Tracheal epithelial cell (primary cell): ENCODE results near the gene SBK2. TPM values are rescaled to one million over a fixed set of nuclear protein-coding genes. Genes with fewer than 3 reads are reported as not detected.

Source experiments
- total RNA-seq: library from RNA; depleted of rRNA; stranded (reverse); fragments of >200 nt; gene quantifications from 2 replicates; pipeline ENCODE4 v1.2.1, GENCODE V29; 2014

The SBK2 gene
- 0.72 TPM in 1 of 2 replicates, not detected in the other for total RNA-seq

GRCh38 chr19:55536951-55537740 is at the start of gene SBK2:
Gene SBK2 (minus strand): TSS chr19:55537133. CDS start chr19:55536294, 839 bp downstream.

GRCh38 chr19:55580628-55581144 is 43.8 kb upstream of the SBK2 start, which contains the start of gene ZNF579:
Gene ZNF579 (minus strand): TSS chr19:55580848. CDS start chr19:55579639, 1,209 bp downstream.

GRCh38 chr19:55545443-55545842 is 8.5 kb upstream of the SBK2 start, which contains the start of gene SBK3:
Gene SBK3 (minus strand): TSS chr19:55545543. CDS start chr19:55545543, 0 bp downstream.

GRCh38 chr19:55487924-55488687 is 48.8 kb downstream of the SBK2 start, which contains the start of gene SSC5D:
Gene SSC5D (plus strand): TSS chr19:55488436. CDS start chr19:55488590, 154 bp downstream.

GRCh38 chr19:55484593-55485438 is 52.1 kb downstream of the SBK2 start, which contains the start of gene NAT14:
Gene NAT14 (plus strand): TSS chr19:55485188. CDS start chr19:55485709, 521 bp downstream.

Other genes starting within 250 kb of the SBK2 start
- not detected in 2 replicates for gene TMEM150B, start 211.8 kb downstream of the SBK2 start, total RNA-seq
- 6.4 and 10.6 TPM in 2 replicates for gene KMT5C, start 197.3 kb downstream of the SBK2 start, total RNA-seq
- gene COX6B2, start 182.4 kb downstream of the SBK2 start, total RNA-seq: 0.64 TPM in 1 of 2 replicates, not detected in the other
- gene GARIN5B, start 173.9 kb downstream of the SBK2 start, total RNA-seq: not detected in 2 replicates
- gene IL11, start 166.7 kb downstream of the SBK2 start, total RNA-seq: 1.7 and 15.9 TPM in 2 replicates
- gene TMEM190, start 160.3 kb downstream of the SBK2 start, total RNA-seq: 0.96 TPM in 1 of 2 replicates, not detected in the other
- gene TMEM238, start 152.8 kb downstream of the SBK2 start, total RNA-seq: 9.6 and 24.3 TPM in 2 replicates
- 142 and 275 TPM in 2 replicates for gene RPL28, start 151.2 kb downstream of the SBK2 start, total RNA-seq
- gene UBE2S, start 129.3 kb downstream of the SBK2 start, total RNA-seq: 18.5 and 42.2 TPM in 2 replicates
- not detected in 2 replicates for gene SHISA7, start 93.8 kb downstream of the SBK2 start, total RNA-seq
- 49.2 and 88.9 TPM in 2 replicates for gene ISOC2, start 75.5 kb downstream of the SBK2 start, total RNA-seq
- gene C19orf85, start 72.4 kb downstream of the SBK2 start, total RNA-seq: not detected in 2 replicates
- gene ZNF628, start 60.5 kb downstream of the SBK2 start, total RNA-seq: 0.48 and 1.1 TPM in 2 replicates
- gene NAT14, start 51.9 kb downstream of the SBK2 start, total RNA-seq: 7.9 and 11.1 TPM in 2 replicates
- 0.24 TPM in 1 of 2 replicates, not detected in the other for gene SSC5D, start 48.7 kb downstream of the SBK2 start, total RNA-seq
- gene SBK3, start 8.4 kb upstream of the SBK2 start, total RNA-seq: not detected in 2 replicates
- 3.8 and 5.5 TPM in 2 replicates for gene ZNF579, start 43.7 kb upstream of the SBK2 start, total RNA-seq
- gene FIZ1, start 62.4 kb upstream of the SBK2 start, total RNA-seq: 2.7 and 9.0 TPM in 2 replicates
- 13.0 and 33.0 TPM in 2 replicates for gene ZNF524, start 63.2 kb upstream of the SBK2 start, total RNA-seq
- gene ZNF865, start 68.5 kb upstream of the SBK2 start, total RNA-seq: 1.4 and 2.1 TPM in 2 replicates
- 2.3 and 3.4 TPM in 2 replicates for gene ZNF784, start 87.4 kb upstream of the SBK2 start, total RNA-seq
- gene ZNF580, start 103.9 kb upstream of the SBK2 start, total RNA-seq: 0.43 and 3.1 TPM in 2 replicates
- 27.5 and 40.1 TPM in 2 replicates for gene ZNF581, start 106.5 kb upstream of the SBK2 start, total RNA-seq
- 3.4 and 4.1 TPM in 2 replicates for gene CCDC106, start 111.1 kb upstream of the SBK2 start, total RNA-seq
- gene U2AF2, start 117.9 kb upstream of the SBK2 start, total RNA-seq: 89.2 and 92.1 TPM in 2 replicates
- 44.3 and 50.5 TPM in 2 replicates for gene EPN1, start 138.1 kb upstream of the SBK2 start, total RNA-seq
- gene NLRP9, start 201.3 kb upstream of the SBK2 start, total RNA-seq: 0.24 TPM in 1 of 2 replicates, not detected in the other
- not detected in 2 replicates for gene RFPL4A, start 222.0 kb upstream of the SBK2 start, total RNA-seq
- gene RFPL4AL1, start 232.0 kb upstream of the SBK2 start, total RNA-seq: not detected in 2 replicates